Ureter (tissue), 1 donor: ENCODE data around the gene ZNF460. TPM values are rescaled to one million over a fixed set of nuclear protein-coding genes. Genes with fewer than 3 reads are reported as not detected.
"Not testable (repeated sequence)": the region's sequence is repeated elsewhere in the genome, so short reads cannot be mapped to it uniquely, and the experiment has no call there.

Experiments used
- DNase-seq: peaks from one replicate; pipeline ENCODE4 v3.0.0-alpha.2; 2020; ENCODE audit warnings: low spot score
- total RNA-seq: library from RNA; stranded (reverse); gene quantifications from one replicate; pipeline ENCODE4 v1.2.4, GENCODE V29; 2023
- donor health status: DM: yes; HTN: yes; CAD: no.

The ZNF460 gene
- 101 TPM for total RNA-seq

DNA sequence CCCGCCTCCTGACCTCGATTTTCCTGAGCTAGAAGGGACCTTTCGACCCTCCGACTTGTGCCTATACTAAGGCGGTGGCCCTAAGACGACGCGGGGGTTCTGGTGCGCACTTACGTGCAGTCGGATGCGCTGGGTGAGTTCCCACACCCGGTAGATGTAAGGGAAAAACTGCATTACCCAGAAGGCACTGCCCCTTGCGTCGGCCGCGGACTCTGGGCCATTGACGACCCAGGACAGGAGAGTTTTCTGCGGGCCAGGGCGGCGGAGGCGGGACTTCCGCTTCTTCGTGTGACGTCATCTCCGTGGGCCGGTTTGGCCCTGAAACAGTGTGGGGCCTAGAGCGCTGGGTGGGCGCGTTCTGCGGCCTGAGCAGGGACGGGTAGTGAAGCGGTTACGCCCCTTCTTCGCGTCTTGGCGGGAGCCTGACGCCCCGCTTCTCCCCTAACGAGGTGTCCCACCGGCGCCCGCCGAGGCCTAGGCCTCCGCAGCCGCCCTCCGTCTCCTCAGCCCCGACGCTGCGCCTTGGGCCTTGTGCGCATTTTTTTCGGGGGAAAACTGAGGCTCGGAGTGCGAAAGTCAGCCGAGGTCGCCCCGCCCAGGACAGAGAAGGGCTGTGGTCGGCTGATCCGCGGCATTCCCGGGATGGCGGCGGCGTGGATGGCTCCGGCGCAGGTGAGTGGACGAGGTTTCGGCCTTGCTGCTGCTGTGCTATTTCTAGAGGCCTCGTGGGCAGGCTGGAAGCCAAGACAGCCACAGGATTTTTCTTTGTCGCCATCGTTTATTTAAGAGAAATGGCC lies at the start of gene ZNF460:
TSS of gene ZNF460 (plus strand) at position 321 of the 797 bp plus-strand sequence. CDS start at position 643, 322 bp downstream.
- peak; percentile 98 for DNase-seq

DNA sequence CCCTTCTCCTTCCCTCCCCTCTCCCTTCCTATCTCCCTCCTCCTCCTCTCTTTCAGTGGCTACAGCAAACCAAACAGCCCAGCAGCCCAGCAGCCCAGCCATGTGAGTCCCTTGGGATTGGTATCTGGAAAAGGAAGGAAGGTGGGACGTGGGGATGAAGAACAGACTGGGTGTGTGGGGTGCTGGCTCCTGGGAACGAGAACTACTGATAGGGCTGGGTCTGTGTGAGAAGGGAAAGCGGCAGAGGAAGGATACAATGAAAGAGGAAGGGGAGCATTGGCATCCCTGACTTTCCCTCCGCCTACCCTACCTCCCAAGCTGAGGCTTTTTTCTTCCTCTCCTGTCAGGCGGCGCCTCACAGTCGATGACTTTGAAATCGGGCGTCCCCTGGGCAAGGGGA lies 48.6 kb upstream of the ZNF460 start:
- DNase-seq = no peak

DNA sequence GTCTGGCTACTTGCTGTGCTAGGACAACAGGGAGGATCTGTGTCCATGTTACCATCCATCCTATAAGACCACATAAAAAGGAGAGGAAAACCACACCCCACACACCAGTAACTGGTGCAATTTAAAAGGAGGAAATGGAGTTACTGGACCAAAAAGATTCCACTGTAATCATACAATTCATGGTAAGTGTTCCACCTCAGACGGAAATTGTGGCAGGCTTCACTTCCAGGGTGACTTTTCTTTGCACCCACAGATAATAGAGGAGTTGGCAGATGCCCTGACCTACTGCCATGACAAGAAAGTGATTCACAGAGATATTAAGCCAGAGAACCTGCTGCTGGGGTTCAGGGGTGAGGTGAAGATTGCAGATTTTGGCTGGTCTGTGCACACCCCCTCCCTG lies 47.1 kb upstream of the ZNF460 start:
- DNase-seq = no peak

DNA sequence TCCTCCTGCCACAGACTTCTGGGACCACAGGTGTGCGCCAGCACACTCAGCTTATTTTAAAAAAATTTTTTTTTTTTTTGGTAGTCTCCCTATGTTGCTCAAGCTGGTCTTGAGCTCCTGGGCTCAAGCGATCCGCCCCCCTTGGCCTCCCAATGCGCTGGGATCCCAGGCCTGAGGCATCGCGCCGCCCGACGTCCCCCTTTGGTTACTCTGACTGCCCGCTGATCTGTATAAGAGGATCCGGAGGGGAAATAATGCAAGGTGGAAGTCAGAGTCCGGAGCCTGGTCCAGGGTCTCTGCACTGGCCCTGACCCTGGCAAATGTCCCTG lies 40.3 kb upstream of the ZNF460 start:
- no peak for DNase-seq

DNA sequence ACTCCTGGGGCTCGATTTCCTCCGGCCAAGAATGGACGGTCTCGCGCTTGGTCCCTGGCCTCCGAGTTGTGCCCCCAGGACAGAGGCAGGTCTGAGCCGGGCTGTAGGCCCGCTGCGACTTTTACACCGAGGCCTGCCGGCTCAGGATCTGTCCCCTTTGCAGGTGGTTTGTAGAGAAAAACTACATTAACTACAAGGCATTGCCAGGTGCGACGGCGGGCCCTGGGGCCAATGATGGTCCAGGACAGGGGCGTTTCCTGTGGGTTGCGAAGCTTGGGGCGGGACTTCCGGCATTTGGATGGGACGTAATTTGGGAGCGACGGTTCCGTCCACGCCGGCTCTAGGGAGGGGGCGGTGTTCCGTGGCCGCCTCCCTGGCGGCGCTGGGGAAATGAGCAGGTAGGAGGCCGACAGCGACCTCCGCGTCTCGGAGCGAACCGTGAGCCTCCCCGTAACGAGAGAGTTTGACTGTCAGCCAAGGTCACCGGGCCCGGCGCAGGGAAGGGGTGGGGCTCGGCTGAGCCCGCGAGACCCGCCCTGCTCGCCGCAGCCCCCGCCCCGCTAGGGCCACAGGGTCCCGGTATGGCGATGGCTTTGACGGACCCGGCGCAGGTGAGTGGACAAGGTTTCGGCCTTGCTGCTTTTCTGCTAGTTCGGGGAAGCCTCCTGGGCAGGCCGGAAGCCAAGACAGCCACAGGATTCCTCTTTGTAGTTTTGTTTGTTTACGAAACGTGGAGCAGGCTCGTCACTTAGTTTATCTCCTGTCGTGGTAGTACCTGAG lies 39.8 kb upstream of the ZNF460 start, which contains the start of gene ZNF805:
TSS of gene ZNF805 (plus strand) at position 322 of the 780 bp plus-strand sequence. CDS start at position 582, 260 bp downstream.
- DNase-seq = peak; percentile 96

DNA sequence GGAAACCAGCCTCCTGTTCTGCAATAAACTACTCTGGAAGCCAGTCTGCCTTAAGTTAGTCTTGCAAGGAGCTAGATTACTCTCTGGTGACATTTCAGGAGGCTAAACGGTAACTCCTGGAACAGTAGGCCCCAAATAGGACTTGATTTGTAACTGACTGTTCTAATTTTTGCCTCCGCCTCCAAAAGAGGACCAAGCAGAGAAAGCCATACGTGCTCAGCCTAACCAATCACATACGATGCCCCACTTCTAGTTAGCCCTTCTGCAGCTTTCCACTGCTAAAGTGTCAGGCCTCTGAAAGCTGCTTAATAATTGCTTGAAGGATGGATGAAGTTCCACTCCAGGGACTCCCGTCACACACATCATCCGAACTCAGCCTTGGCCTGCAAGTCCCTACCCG lies 39.1 kb upstream of the ZNF460 start:
- DNase-seq = no peak

DNA sequence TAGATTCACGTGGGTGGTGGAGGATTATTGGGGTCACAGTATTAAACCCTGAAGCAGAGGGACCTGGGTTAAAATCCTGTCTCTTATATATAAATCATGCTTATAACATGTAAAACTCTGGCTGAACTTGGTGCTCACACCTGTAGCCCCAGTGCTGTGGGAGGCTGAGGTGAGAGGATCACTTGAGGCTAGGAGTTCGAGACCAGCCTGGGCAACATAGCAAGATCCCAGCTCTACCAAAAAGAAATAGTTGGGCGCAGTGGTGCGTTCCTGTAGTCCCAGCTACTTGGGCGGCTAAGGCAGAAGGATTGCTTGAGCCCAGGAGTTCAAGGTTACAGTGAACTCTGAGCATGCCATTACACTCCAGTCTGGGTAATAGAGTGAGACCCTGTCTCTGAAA lies 37.5 kb upstream of the ZNF460 start:
- no peak for DNase-seq

DNA sequence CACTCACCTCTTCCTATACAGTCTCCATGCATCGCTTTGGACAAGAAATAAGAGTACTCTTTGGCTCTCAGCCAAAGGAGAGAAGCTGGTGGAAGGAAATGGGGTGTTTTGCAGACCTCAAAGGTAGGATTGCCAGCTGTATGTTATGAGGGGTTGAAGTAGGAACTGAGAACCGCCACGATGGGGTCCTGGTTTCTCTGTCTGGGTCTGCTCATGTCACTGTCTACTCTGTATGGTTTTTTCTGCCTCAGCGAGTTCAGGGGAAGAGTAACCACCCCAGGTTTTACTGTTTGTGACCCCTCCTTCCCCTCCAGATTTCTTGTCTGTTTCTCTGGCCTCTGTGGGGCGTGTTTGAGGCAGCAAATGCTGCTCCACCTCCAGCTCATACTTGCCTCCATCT lies 35.8 kb upstream of the ZNF460 start:
- DNase-seq = no peak

DNA sequence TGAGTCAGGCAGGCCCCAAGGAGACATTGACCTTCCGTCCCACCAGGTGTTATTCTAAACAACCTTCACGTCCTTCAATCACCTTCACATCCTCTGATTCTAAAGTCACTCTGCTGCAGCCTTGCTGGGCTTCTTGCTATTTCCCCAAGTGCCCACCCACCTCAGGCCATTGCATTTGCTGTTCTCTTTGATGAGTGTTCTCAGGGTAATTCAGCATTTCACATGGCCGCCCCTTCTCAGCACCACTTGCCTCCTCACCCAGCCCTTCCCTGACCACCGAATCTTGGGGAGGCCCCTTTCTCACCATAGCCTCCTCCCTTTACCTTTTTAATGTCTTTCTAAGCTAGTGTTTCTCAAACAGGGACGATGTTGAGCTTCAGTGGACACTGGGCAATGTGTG lies 35.2 kb upstream of the ZNF460 start:
- DNase-seq = peak; percentile 23

DNA sequence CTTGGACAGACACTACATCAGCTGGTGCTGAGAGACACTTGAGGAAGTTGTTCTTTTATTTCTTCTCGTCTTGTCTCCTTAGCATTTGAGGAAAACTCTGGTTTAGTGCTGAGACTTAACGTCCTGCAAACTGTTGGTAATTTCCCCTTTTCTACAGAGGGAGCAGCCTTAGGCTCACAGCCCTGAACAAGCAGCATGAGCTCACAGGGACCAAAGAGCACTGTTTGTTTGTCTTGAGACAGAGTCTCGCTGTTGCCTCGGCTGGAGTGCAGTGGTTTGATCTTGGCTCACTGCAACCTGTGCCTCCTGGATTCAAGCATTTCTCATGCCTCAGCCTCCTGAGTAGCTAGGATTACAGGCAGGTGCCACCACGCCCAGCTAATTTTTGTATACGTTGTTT lies 34.3 kb upstream of the ZNF460 start:
- peak; percentile 4 for DNase-seq

DNA sequence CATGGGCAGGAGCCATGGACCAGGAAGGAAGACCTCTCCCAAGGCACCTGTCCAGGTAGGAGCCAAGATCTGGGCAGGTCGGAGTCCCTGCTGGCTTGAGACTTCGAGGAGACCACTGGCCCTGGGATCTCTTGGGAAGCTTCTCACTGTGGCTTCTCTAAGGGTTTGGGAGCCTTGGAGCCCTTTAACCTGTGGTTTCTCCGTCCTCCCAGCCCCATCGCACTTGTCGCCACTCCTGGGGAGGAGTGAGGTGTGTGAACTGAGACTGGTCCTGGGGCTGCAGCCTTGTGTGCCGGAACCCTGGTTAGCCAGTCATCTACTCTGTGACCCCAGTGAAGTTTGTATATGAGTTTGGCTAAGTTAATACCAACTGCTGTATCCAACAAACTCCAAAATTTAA lies 31.6 kb upstream of the ZNF460 start:
- peak; percentile 26 for DNase-seq

DNA sequence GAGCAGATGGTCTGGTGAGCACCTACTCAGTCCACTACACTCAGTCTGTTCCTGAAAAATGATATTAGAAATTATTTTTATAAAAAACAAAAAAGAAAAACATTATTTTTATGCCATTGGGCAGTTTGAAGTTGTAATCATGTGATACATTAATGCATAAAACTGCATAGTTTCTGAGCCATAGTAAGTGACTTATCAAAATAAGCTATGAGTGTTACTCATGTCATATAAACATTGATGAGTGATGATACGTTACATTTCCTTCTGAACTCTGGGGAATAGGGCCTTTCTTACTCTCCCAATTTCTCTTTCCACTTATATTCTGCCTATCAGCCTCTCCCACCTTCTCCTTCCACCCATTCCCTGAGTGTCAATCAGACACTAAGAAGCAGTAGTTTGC lies 31.0 kb upstream of the ZNF460 start:
- DNase-seq = no peak

DNA sequence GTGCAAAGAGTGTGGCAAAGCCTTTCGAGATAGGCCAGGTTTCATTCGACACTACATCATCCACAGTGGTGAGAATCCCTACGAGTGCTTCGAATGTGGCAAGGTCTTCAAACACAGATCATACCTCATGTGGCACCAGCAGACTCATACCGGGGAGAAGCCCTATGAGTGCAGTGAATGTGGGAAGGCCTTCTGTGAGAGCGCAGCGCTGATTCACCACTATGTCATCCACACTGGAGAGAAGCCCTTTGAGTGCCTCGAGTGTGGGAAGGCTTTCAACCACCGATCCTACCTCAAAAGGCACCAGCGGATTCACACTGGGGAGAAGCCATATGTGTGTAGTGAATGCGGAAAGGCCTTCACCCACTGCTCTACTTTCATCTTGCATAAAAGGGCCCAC lies 26.5 kb upstream of the ZNF460 start:
- not testable (repeated sequence) for DNase-seq

DNA sequence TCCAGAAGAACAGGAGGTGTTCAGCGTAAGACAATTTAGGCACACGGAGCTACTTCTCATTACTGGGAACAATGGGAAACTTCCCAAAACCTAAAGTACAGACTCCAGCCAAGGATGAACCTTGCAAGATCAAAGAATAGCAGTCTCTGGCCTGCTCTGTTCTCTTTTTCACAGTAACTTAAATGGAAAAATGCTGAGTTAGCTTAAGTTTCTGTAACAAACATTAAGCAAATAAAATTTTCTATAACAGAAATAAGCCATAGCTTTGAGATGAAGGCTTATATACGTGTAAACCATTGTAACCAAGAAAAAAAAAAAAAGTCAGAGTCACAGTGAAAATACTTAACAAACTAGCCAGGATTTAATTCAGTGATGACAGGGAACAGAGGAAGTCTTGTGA lies 18.2 kb upstream of the ZNF460 start:
- no peak for DNase-seq

DNA sequence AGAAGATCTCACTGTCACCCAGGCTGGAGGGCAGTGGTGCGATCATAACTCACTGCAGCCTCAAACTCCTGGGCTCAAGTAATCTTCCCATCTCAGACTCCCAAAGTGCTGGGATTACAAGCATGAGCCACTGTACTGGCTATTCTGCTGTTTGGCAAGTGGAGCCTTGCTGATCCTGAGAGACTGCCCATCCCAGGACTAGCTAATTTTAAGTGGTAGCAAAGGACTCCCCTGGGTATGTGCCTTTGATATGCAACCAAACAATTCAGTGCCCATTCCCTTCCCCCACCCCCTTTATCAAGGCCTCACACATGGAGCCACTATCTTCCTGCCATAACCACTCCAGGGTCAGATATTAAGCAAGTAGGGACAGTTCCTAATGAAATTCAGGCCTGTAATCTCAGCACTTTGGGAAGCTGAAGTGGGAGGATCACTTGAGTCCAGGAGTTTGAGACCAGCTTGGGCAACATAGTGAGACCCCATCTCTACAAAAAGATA lies 17.0 kb upstream of the ZNF460 start:
- no peak for DNase-seq

DNA sequence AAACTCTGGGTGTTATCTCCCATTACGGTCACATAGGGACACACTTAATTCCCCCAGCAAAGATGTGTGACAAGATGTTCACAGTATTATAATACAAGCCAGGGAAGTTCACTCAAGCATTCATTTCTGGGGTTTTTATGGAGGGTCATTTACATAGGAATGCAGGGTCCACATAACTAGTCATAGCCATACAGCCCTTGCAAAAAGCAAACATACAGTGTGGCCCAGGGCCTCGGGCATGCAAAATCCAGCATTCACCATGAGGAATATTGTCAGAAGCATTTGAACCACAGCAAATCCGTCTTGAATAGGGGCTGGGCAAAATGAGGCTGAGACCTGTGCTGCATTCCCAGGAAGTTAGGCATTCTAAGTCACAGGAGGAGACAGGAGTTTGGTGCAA lies 13.0 kb upstream of the ZNF460 start:
- DNase-seq = no peak

DNA sequence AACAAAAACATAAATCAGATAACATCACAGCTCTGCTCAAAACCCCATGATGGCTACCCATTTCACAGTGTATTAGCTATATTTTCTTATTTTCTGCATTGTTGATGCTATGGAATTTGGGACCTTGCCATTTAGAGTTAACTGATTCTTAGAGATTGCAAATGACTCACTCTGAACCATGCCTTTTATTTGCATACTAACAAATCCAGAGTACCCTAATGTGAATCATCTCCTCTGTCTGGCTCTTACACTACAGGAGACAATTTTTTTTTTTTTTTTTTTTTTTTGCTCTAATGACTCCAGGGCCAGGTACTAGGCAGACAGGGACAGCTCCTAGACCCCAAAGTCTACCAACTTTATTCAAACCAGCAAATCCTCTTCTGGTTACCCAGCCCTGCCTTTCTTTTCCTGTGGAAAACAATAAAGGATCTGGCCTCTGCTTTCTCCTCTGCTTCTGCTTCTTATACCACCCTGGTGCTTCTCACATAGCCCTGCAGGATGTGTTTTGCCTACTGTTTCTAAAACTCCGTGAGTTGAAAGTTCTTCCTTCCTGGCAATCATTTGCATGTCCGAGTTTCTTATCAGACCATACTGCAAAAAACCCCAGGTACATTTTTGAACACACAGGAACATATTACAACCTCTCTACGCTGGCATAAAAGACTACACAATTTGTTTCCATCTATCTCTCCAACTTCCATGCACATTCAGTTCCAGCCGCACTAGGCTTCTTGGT lies 10.6 kb upstream of the ZNF460 start:
- no peak for DNase-seq

DNA sequence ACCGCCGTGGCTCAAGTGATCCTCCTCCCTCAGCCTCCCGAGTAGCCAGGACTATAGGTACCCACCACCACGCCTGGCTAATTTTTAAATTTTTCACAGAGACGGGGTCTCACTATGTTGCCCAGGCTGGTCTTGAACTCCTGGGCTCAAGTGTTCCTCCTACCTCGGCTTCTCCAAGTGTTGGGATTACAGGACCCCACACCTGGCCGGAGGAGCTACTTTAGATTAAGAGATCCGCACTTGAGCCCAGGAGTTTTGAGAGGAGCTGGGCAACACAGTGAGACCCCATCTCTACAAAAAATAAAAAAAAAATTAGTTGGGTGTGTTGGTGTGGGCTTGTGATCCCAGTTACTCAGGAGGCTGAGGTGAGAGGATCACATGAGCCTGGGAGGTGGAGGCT lies 9.0 kb upstream of the ZNF460 start:
- DNase-seq = no peak

DNA sequence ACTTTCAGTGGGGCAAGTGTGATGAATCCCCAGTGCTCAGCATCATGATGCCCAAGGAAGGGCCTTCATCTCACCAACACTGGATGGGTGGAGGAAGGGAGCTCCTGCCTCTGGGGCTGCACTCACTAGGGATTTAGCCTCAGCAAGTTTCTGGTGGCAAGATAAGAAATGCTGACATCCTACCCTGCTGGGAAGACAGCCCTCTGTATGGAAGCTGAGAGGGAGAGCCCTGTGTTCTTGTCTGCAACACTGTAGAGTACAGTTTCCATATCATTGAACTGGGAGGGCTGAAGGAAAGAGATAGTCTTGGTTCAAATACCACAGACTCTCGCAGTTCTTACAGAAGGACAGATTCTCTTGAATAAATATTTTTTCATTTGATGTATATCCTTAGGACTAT lies 7.3 kb upstream of the ZNF460 start:
- no peak for DNase-seq

DNA sequence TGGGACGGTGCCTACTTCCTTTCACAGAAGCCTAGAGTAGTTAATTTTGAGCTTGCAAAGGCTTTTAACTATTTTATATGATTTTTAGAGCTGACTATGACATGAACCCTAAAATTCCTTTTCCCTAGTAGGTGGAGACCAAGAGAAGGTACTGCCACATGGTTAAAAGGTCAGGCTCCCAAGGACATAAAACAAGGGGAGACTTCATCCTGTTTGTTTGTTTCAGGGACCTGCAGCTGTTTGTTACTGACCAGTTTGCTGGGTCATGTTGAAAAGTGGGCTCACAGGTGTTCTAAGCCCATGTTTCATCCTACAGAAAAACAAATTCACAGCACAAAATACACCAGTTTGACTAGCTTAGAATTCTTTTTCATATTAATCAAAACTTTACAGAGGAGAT lies 3.9 kb upstream of the ZNF460 start:
- no peak for DNase-seq

DNA sequence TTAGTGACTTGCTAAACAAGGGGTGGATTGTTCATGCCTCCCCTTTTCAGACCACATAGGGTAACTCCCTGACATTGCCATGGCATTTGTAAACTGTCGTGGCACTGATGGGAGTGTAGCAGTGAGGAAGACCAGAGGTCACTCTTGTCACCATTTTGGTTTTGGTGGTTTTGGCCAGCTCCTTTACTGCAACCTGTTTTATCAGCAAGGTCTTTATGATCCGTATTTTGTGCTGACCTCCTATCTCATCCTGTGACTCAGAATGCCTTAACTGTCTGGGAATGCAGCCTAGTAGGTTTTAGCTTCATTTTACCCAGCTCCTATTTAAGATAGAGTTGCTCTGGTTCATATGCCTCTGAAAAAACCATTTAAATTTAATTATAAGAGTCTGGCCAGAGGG lies 1.8 kb upstream of the ZNF460 start:
- DNase-seq = not testable (repeated sequence)

DNA sequence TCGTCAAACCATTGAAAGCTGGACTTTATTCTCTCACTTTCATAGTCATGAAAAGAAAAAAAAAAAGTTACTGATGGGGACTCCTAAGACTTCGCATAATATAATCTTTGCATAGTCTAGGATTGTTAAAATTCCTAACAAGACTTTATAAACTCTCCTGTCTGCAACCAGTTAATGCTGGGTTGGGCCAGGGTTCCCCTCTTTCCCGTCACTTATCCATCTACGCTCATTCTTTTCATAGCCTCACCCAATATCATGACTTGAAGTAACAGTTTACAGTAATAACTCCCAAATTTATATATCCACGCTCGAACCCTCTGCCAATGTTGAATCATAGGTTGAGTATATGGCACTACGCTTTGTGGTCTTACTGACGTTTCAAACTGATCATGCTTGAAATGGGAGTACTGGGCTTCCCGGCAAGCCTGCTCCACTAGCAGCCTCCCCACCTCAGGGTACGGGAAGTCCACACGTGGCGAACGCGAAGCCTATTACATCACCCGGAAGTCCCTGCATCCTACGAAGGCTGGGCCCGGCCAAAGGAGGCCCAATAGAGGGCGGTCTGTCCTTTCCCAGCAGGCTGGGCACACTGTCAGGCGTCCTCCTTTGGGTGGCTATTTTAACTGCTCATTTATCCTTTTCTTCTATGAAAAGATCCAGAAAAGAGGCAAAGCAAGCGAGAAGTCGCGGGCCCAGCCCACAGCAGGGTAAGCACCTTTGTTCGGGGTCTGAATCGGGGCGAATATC lies 694 bp upstream of the ZNF460 start:
- DNase-seq = peak; percentile 94
